Measurements from ENCODE around the gene A1BG.

DNA sequence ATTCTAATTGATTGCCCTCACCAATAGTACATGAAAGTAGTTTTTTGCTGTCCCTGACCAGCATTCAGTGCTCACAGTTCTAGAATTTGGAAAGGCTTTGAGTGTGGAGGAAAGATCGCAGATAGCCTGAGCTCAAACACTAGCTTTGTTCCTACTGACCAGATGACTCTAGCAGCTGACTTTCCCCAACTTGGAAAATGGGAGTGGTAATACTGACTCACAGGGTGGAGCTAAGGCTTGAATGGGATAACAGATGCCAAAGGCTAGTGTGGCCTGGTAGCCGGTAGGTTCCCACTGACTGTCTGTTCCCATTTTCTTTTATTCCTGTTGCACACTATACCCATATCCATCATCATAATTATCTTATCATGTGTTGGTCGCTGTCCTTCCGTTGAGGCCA, 22.8 kb downstream of the A1BG start:
- TF ChIP-seq RCOR1 (IDR thresholded peaks at IDR 0.05; ENCODE audit: low read depth, low read length) (no peak), POLR2A (IDR thresholded peaks at IDR 0.05; ENCODE audit: low read length) (no peak), CHD4 (IDR thresholded peaks at IDR 0.05; ENCODE audit: borderline replicate concordance) (no peak), MAX (IDR thresholded peaks at IDR 0.05) (no peak), CHD2 (IDR thresholded peaks at IDR 0.05; ENCODE audit: low read length, partially characterized antibody) (no peak), RAD21 (conservative IDR thresholded peaks at IDR 0.05 in 1 of 2, IDR thresholded peaks at IDR 0.05 in 1 of 2) (no peak), HDAC2 (IDR thresholded peaks at IDR 0.05) (no peak), USF2 (IDR thresholded peaks at IDR 0.05) (no peak)
- TF ChIP-seq, protein P1, sequence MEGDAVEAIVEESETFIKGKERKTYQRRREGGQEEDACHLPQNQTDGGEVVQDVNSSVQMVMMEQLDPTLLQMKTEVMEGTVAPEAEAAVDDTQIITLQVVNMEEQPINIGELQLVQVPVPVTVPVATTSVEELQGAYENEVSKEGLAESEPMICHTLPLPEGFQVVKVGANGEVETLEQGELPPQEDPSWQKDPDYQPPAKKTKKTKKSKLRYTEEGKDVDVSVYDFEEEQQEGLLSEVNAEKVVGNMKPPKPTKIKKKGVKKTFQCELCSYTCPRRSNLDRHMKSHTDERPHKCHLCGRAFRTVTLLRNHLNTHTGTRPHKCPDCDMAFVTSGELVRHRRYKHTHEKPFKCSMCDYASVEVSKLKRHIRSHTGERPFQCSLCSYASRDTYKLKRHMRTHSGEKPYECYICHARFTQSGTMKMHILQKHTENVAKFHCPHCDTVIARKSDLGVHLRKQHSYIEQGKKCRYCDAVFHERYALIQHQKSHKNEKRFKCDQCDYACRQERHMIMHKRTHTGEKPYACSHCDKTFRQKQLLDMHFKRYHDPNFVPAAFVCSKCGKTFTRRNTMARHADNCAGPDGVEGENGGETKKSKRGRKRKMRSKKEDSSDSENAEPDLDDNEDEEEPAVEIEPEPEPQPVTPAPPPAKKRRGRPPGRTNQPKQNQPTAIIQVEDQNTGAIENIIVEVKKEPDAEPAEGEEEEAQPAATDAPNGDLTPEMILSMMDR (IDR thresholded peaks at IDR 0.05) = no peak
